WTC11 (cell line): ENCODE results near the gene OSBP2. TPM values are rescaled to one million over a fixed set of nuclear protein-coding genes. Genes with fewer than 3 reads are reported as not detected.

ENCODE experiments used
- ATAC-seq: fragments of 200-7000 bp; cut with Tn5 transposase; 2 replicates; pipeline ENCODE4 v1.10.0; 2021; ENCODE audit warnings: mild to moderate bottlenecking, moderate library complexity
- CTCF ChIA-PET: fragments of 300-600 bp; sonication (Branson Sonifier 250); formaldehyde crosslinking; loops from one replicate; lab custom pipeline; 2021; ENCODE audit warnings: antibody characterized with exemption; lab: Charles Lee
- POLR2A ChIA-PET: fragments of 350-600 bp; sonication (Branson Sonifier 250); formaldehyde crosslinking; loops from one replicate; lab custom pipeline; 2021; ENCODE audit warnings: antibody characterized with exemption; lab: Charles Lee
- DNase-seq: peaks from one replicate; pipeline ENCODE4 v3.0.0; 2021; ENCODE audit warnings: low spot score
- H3K27ac Mint-ChIP-seq: 2 replicates; pipeline ENCODE4 v1.8.0; 2021; ENCODE audit warnings: mixed read lengths
- H3K27me3 Mint-ChIP-seq: 2 replicates; pipeline ENCODE4 v1.8.0; 2021; ENCODE audit warnings: low read depth, mild to moderate bottlenecking, moderate library complexity, mixed read lengths
- H3K36me3 Mint-ChIP-seq: 2 replicates; pipeline ENCODE4 v1.8.0; 2021; ENCODE audit warnings: mixed read lengths
- H3K4me1 Mint-ChIP-seq: 2 replicates; pipeline ENCODE4 v1.8.0; 2022; ENCODE audit warnings: mixed read lengths
- H3K4me3 Mint-ChIP-seq: 2 replicates; pipeline ENCODE4 v1.8.0; 2021; ENCODE audit warnings: mild to moderate bottlenecking, moderate library complexity, mixed read lengths
- H3K9me3 Mint-ChIP-seq: 2 replicates; pipeline ENCODE4 v1.8.0; 2021; ENCODE audit warnings: mixed read lengths
- AFF4 ChIP-seq: sonication (generic); formaldehyde crosslinking; IDR thresholded peaks from 2 replicates; pipeline ENCODE4 v1.8.1; 2023; ENCODE audit warnings: mild to moderate bottlenecking, missing genetic modification reagents, borderline replicate concordance
- AR ChIP-seq: fragments of 250-450 bp; sonication (Bioruptor Pico); IDR thresholded peaks from 2 replicates; pipeline ENCODE4 v1.9.0; 2021; ENCODE audit warnings: mild to moderate bottlenecking
- ATF1 ChIP-seq: sonication (generic); formaldehyde crosslinking; IDR thresholded peaks from 2 replicates; pipeline ENCODE4 v1.8.1; 2023; ENCODE audit warnings: mild to moderate bottlenecking, moderate library complexity, missing genetic modification reagents
- ATF2 ChIP-seq: sonication (generic); formaldehyde crosslinking; IDR thresholded peaks from 2 replicates; pipeline ENCODE4 v1.8.1; 2022; ENCODE audit warnings: low read depth, missing genetic modification reagents, borderline replicate concordance
- CREB1 ChIP-seq: sonication (generic); formaldehyde crosslinking; IDR thresholded peaks from 2 replicates; pipeline ENCODE4 v1.8.0; 2023; ENCODE audit warnings: mild to moderate bottlenecking, missing genetic modification reagents
- ESRRA ChIP-seq: sonication (generic); formaldehyde crosslinking; IDR thresholded peaks from 2 replicates; pipeline ENCODE4 v1.8.1; 2022; ENCODE audit warnings: mild to moderate bottlenecking, missing genetic modification reagents, borderline replicate concordance
- ETV6 ChIP-seq: sonication (generic); formaldehyde crosslinking; IDR thresholded peaks from 2 replicates; pipeline ENCODE4 v1.8.1; 2022; ENCODE audit warnings: mild to moderate bottlenecking, missing genetic modification reagents
- FOXJ3 ChIP-seq: sonication (generic); formaldehyde crosslinking; IDR thresholded peaks from 2 replicates; pipeline ENCODE4 v1.9.0; 2021; ENCODE audit warnings: missing genetic modification reagents, mild to moderate bottlenecking, borderline replicate concordance
- FOXP4 ChIP-seq: sonication (generic); formaldehyde crosslinking; IDR thresholded peaks from 2 replicates; pipeline ENCODE4 v1.8.0; 2022; ENCODE audit warnings: mild to moderate bottlenecking, missing genetic modification reagents
- NFE2L1 ChIP-seq: sonication (generic); formaldehyde crosslinking; IDR thresholded peaks from 2 replicates; pipeline ENCODE4 v1.8.1; 2023; ENCODE audit warnings: missing genetic modification reagents
- RORB ChIP-seq: fragments of 250-450 bp; sonication (Bioruptor Pico); IDR thresholded peaks from 2 replicates; pipeline ENCODE4 v1.9.0; 2021; ENCODE audit warnings: mild to moderate bottlenecking
- SMAD3 ChIP-seq: sonication (generic); formaldehyde crosslinking; IDR thresholded peaks from 2 replicates; pipeline ENCODE4 v1.8.0; 2022; ENCODE audit warnings: missing genetic modification reagents, mild to moderate bottlenecking, borderline replicate concordance
- SOX15 ChIP-seq: fragments of 250-450 bp; sonication (Bioruptor Pico); IDR thresholded peaks from 2 replicates; pipeline ENCODE4 v1.9.0; 2021; ENCODE audit warnings: mild to moderate bottlenecking
- STAT6 ChIP-seq: sonication (generic); formaldehyde crosslinking; conservative IDR thresholded peaks from 2 replicates; pipeline ENCODE4 v1.8.1; 2023; ENCODE audit warnings: mild to moderate bottlenecking, low read depth, missing genetic modification reagents, moderate library complexity
- TP53 ChIP-seq: sonication (generic); formaldehyde crosslinking; IDR thresholded peaks from 2 replicates; pipeline ENCODE4 v1.8.1; 2023; ENCODE audit warnings: mild to moderate bottlenecking, missing genetic modification reagents
- ZNF263 ChIP-seq: sonication (generic); formaldehyde crosslinking; IDR thresholded peaks from 2 replicates; pipeline ENCODE4 v1.8.1; 2022; ENCODE audit warnings: low read depth, mild to moderate bottlenecking, moderate library complexity, missing genetic modification reagents
- ZNF317 ChIP-seq: sonication (generic); formaldehyde crosslinking; IDR thresholded peaks from 2 replicates; pipeline ENCODE4 v1.8.1; 2023; ENCODE audit warnings: low read depth, mild to moderate bottlenecking, moderate library complexity, missing genetic modification reagents, borderline replicate concordance
- ZNF396 ChIP-seq: fragments of 250-450 bp; sonication (Bioruptor Pico); IDR thresholded peaks from 2 replicates; pipeline ENCODE4 v1.8.0; 2021; ENCODE audit warnings: mild to moderate bottlenecking, moderate library complexity, borderline replicate concordance
- total RNA-seq: library from RNA; stranded (reverse); gene quantifications from 3 replicates; pipeline ENCODE4 v1.2.3, GENCODE V29; 2021

OSBP2 gene
- total RNA-seq, 1 experiment from 2014 or later: 4.1 TPM

GRCh38 chr22:30743257-30744020 lies 48.8 kb downstream of the OSBP2 start:
- Mint-ChIP-seq H3K27ac (no peak overlapping the region), H3K36me3 (no peaks in the 10 kb centered on the region), H3K4me1 (peaks cover 18% of the 10 kb centered on the region), H3K9me3 (no peaks in the 10 kb centered on the region), H3K4me3 (no peak overlapping the region), H3K27me3 (no peaks in the 10 kb centered on the region; the same call in 1 of the 2 replicates)
- TF ChIP-seq ETV6 (no peak), ATF1 (CRISPR knock-in tag) (no peak), SMAD3 (CRISPR knock-in tag) (no peak), ESRRA (CRISPR knock-in tag) (no peak), ZNF263 (no peak), FOXP4 (CRISPR knock-in tag) (no peak), FOXJ3 (CRISPR knock-in tag) (no peak), STAT6 (CRISPR knock-in tag) (no peak), ZNF317 (CRISPR knock-in tag) (no peak), ATF2 (CRISPR knock-in tag) (no peak), TP53 (no peak), ZNF396 (no peak), CREB1 (CRISPR knock-in tag) (no peak), AFF4 (CRISPR knock-in tag) (no peak), AR (CRISPR knock-in tag) (no peak), RORB (no peak), NFE2L1 (CRISPR knock-in tag) (no peak), SOX15 (no peak)
- no peak for ATAC-seq
- ChIA-PET POLR2A (no interaction called here), CTCF (interaction anchor here (0.9 to 1.7 kb wide), 3 partner anchors 76 to 147 kb away, joined by 3 to 5 read pairs (median 4); partner anchors contain the start of gene DUSP18)
- DNase-seq: no peak
